Natural killer cell treated with Interleukin-12 subunit alpha and Interleukin-12 subunit beta and Interleukin-15 and Interleukin-18, amount 100 ng/mL, for 72 hours (primary cell): ENCODE measurements around the gene CLIP1. TPM values are rescaled to one million over a fixed set of nuclear protein-coding genes. Genes with fewer than 3 reads are reported as not detected.
"Not testable (repeated sequence)": the region's sequence is repeated elsewhere in the genome, so short reads cannot be mapped to it uniquely, and the experiment has no call there.

Source experiments
- ATAC-seq, 2 donors: fragments of 150-1000 bp; cut with Tn5 transposase in 1 of 2; sonication (Bioruptor Pico), chemical (Tn5 transposase) in 1 of 2; 2 replicates each; pipeline ENCODE4 v1.10.0; 2021
- DNase-seq: peaks from one replicate; pipeline ENCODE4 v3.0.0; 2022; ENCODE audit warnings: low spot score
- H3K27ac Mint-ChIP-seq, 2 donors: 1 replicate in 1 of 2; 2 replicates in 1 of 2; pipeline ENCODE4 v1.8.0; 2022; ENCODE audit warnings: mixed read lengths in 2 of 2, mild to moderate bottlenecking in 1 of 2, moderate library complexity in 1 of 2
- H3K27me3 Mint-ChIP-seq, 2 donors: 1 replicate in 1 of 2; 2 replicates in 1 of 2; pipeline ENCODE4 v1.8.0; 2022; ENCODE audit warnings: mixed read lengths in 2 of 2
- H3K36me3 Mint-ChIP-seq: one replicate; pipeline ENCODE4 v1.8.0; 2022; ENCODE audit warnings: mixed read lengths
- H3K4me1 Mint-ChIP-seq, 2 donors: 1 replicate in 1 of 2; 2 replicates in 1 of 2; pipeline ENCODE4 v1.8.0; 2022; ENCODE audit warnings: low read depth in 2 of 2, mixed read lengths in 2 of 2, mild to moderate bottlenecking in 1 of 2
- H3K4me3 Mint-ChIP-seq: one replicate; pipeline ENCODE4 v1.8.0; 2022; ENCODE audit warnings: mixed read lengths
- H3K9me3 Mint-ChIP-seq: 2 replicates; pipeline ENCODE4 v1.8.0; 2022; ENCODE audit warnings: mixed read lengths
- total RNA-seq, 2 donors: library from RNA; stranded (reverse); gene quantifications; one replicate each; pipeline ENCODE4 v1.2.3, GENCODE V29; 2022

The CLIP1 gene
- total RNA-seq, 2 donors from 2014 or later = 75.4 to 108 TPM

GRCh38 chr12:122368361-122369073 lies 54.0 kb downstream of the CLIP1 start:
- Mint-ChIP-seq H3K9me3 (no peaks in the 10 kb centered on the region), H3K27me3 (no peaks in the 10 kb centered on the region), H3K36me3 (peaks cover 6% of the 10 kb centered on the region), H3K4me3 (no peak overlapping the region), H3K4me1 (peaks cover 20 to 32% of the 10 kb centered on the region in 2 donors), H3K27ac (no peak overlapping the region)
- no peak for ATAC-seq
- no peak for DNase-seq

GRCh38 chr12:122367632-122368031 lies 54.8 kb downstream of the CLIP1 start:
- not testable (repeated sequence) for H3K9me3 Mint-ChIP-seq, DNase-seq, H3K27me3 Mint-ChIP-seq, ATAC-seq, H3K4me3 Mint-ChIP-seq, H3K27ac Mint-ChIP-seq, H3K36me3 Mint-ChIP-seq
- H3K4me1 Mint-ChIP-seq = peaks cover 20 to 31% of the 10 kb centered on the region in 2 donors

GRCh38 chr12:122366685-122367475 lies 55.6 kb downstream of the CLIP1 start:
- Mint-ChIP-seq H3K4me1 (peaks cover 20 to 29% of the 10 kb centered on the region in 2 donors), H3K4me3 (no peak overlapping the region), H3K36me3 (peaks cover 6% of the 10 kb centered on the region), H3K27ac (peak overlapping the region; percentile 10 to 72), H3K9me3 (no peaks in the 10 kb centered on the region), H3K27me3 (no peaks in the 10 kb centered on the region)
- ATAC-seq = peak; percentile 70 to 74
- no peak for DNase-seq

- not testable (repeated sequence) for H3K4me3 Mint-ChIP-seq, H3K9me3 Mint-ChIP-seq, ATAC-seq, H3K27ac Mint-ChIP-seq, H3K27me3 Mint-ChIP-seq, DNase-seq, H3K36me3 Mint-ChIP-seq
- H3K4me1 Mint-ChIP-seq = peaks cover 12 to 21% of the 10 kb centered on the region in 2 donors
Observed at GRCh38 chr12:122365226-122365625, 57.2 kb downstream of the CLIP1 start.

GRCh38 chr12:122363782-122364181 lies 58.7 kb downstream of the CLIP1 start:
- Mint-ChIP-seq H3K27ac (no peak overlapping the region), H3K27me3 (no peaks in the 10 kb centered on the region), H3K36me3 (no peaks in the 10 kb centered on the region), H3K4me1 (peaks cover 7 to 16% of the 10 kb centered on the region in 2 donors), H3K4me3 (no peak overlapping the region), H3K9me3 (no peaks in the 10 kb centered on the region)
- ATAC-seq (no peak), DNase-seq (no peak)

GRCh38 chr12:122362755-122363154 lies 59.7 kb downstream of the CLIP1 start:
- no peaks in the 10 kb centered on the region for H3K36me3 Mint-ChIP-seq
- ATAC-seq (no peak), DNase-seq (no peak)
- H3K27ac Mint-ChIP-seq = no peak overlapping the region
- H3K9me3 Mint-ChIP-seq = no peaks in the 10 kb centered on the region
- H3K27me3 Mint-ChIP-seq = no peaks in the 10 kb centered on the region
- H3K4me1 Mint-ChIP-seq = peaks cover 7 to 14% of the 10 kb centered on the region in 2 donors
- no peak overlapping the region for H3K4me3 Mint-ChIP-seq

GRCh38 chr12:122358403-122358802 lies 64.1 kb downstream of the CLIP1 start:
- H3K36me3 Mint-ChIP-seq, ATAC-seq, H3K27ac Mint-ChIP-seq, H3K9me3 Mint-ChIP-seq, H3K27me3 Mint-ChIP-seq, H3K4me1 Mint-ChIP-seq, H3K4me3 Mint-ChIP-seq, DNase-seq: not testable (repeated sequence)

- H3K4me3 Mint-ChIP-seq, H3K36me3 Mint-ChIP-seq, ATAC-seq: not testable (repeated sequence)
Observed at GRCh38 chr12:122357536-122357935, 64.9 kb downstream of the CLIP1 start.

GRCh38 chr12:122356991-122357390 lies 65.5 kb downstream of the CLIP1 start:
- not testable (repeated sequence) for DNase-seq, H3K27me3 Mint-ChIP-seq, ATAC-seq, H3K9me3 Mint-ChIP-seq, H3K4me3 Mint-ChIP-seq, H3K27ac Mint-ChIP-seq, H3K36me3 Mint-ChIP-seq
- H3K4me1 Mint-ChIP-seq = peaks cover 10 to 11% of the 10 kb centered on the region in 2 donors

More at GRCh38 chr12:122357536-122357935, 64.9 kb downstream of the CLIP1 start:
- not testable (repeated sequence) for H3K4me1 Mint-ChIP-seq, DNase-seq, H3K9me3 Mint-ChIP-seq, H3K27me3 Mint-ChIP-seq, H3K27ac Mint-ChIP-seq

GRCh38 chr12:122356192-122356635 lies 66.3 kb downstream of the CLIP1 start:
- Mint-ChIP-seq H3K36me3 (peaks cover 6% of the 10 kb centered on the region), H3K9me3 (no peaks in the 10 kb centered on the region), H3K27ac (no peak overlapping the region), H3K4me1 (peaks cover 10 to 11% of the 10 kb centered on the region in 2 donors), H3K4me3 (no peak overlapping the region), H3K27me3 (no peaks in the 10 kb centered on the region)
- peak; percentile 76 for DNase-seq
- peak in 1 of 2 donors; percentile 68 for ATAC-seq

GRCh38 chr12:122355706-122356105 lies 66.8 kb downstream of the CLIP1 start:
- ATAC-seq = no peak
- no peak overlapping the region for H3K27ac Mint-ChIP-seq
- peaks cover 10 to 11% of the 10 kb centered on the region in 2 donors for H3K4me1 Mint-ChIP-seq
- H3K36me3 Mint-ChIP-seq = peaks cover 6% of the 10 kb centered on the region
- no peak overlapping the region for H3K4me3 Mint-ChIP-seq
- no peaks in the 10 kb centered on the region for H3K27me3 Mint-ChIP-seq
- DNase-seq = no peak
- H3K9me3 Mint-ChIP-seq = no peaks in the 10 kb centered on the region

GRCh38 chr12:122354958-122355641 lies 67.4 kb downstream of the CLIP1 start:
- Mint-ChIP-seq H3K27me3 (no peaks in the 10 kb centered on the region), H3K27ac (no peak overlapping the region), H3K9me3 (no peaks in the 10 kb centered on the region), H3K4me1 (peaks cover 10 to 11% of the 10 kb centered on the region in 2 donors), H3K4me3 (no peak overlapping the region), H3K36me3 (peaks cover 6% of the 10 kb centered on the region)
- no peak for DNase-seq
- no peak for ATAC-seq

- DNase-seq (peak; percentile 66), ATAC-seq (peak; percentile 76 to 88)
- Mint-ChIP-seq H3K36me3 (peaks cover 10% of the 10 kb centered on the region), H3K4me1 (peaks cover 11 to 12% of the 10 kb centered on the region in 2 donors), H3K4me3 (peak overlapping the region; percentile 60), H3K27me3 (no peaks in the 10 kb centered on the region), H3K27ac (peak overlapping the region; percentile 54 to 57), H3K9me3 (no peaks in the 10 kb centered on the region)
Observed at GRCh38 chr12:122352394-122352793, 70.1 kb downstream of the CLIP1 start.
